ENCODE data around the gene CEL.
A peak's percentile ranks its signal among the peaks of the same experiment; 100 is the strongest.

CEL gene

DNA sequence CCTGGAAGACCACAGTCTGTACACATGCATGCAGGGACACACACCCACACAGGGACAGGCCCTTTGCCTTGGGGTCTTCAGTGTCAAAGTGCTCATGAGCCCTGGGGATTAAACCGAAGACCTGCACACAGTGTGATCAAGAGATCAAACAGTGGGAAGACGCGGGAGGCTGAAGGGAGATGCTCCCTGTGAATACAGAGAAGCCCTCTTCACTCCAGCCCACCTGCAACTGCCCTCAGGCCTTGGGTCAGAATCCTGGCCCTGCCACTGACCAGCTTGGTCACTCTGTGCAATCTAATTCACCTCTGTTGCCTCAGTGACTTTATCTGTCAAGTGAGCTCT is 56.4 kb downstream of the CEL start:
- H3K4me3 ChIP-seq (ENCODE audit: low read length), result no peak overlapping the region
- no peak for DNase-seq (ENCODE audit: low read depth)
- no peak for TF ChIP-seq CTCF (conservative IDR thresholded peaks at IDR 0.05; ENCODE audit: low read length)

- no peak for DNase-seq (ENCODE audit: low read depth)
- no peak overlapping the region; the same call in none of the 2 replicates for H3K4me3 ChIP-seq (ENCODE audit: low read length)
- TF ChIP-seq CTCF (conservative IDR thresholded peaks at IDR 0.05; ENCODE audit: low read length), result no peak
Observed at GRCh38 chr9:133118568-133118967, 56.8 kb downstream of the CEL start.

DNA sequence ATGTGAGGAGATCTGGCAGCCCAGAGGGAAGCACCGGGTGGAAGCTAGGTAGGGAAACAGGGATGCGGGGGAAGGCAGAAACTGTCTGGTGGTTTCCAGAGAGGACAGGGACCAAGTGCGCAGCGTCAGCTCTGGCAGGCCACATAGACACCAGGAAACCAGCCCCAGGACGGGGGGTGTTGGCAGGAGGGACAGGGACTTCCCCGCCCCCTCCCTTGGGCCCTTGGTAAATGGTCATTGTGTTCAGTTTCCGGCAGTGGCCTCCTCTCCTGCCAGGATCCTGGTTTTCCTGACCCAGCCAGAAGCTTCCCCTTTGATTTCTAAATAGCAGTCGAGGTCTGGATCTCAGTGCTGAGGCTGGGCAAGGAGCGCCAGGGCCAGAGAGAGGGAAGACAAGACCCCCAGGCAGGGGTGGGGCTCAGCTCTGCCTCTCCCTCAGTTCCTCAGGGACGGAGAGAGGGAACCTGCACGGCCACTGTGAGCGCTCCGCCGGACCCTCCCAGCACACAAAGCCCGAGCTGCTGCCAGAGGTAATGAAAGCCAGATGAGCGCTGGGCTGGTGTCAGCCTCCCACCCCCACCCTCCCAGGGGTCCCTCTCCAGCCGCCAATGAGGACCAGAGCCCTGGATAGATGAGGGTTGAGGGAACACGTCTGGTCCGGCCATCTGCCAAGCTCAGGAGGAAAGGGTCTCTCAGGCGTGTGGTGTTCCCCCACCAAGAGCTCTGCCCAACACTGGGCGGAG is 57.5 kb downstream of the CEL start:
- H3K4me3 ChIP-seq (ENCODE audit: low read length), result peak overlapping the region; percentile 74
- no peak for DNase-seq (ENCODE audit: low read depth)
- no peak for TF ChIP-seq CTCF (conservative IDR thresholded peaks at IDR 0.05; ENCODE audit: low read length)

DNA sequence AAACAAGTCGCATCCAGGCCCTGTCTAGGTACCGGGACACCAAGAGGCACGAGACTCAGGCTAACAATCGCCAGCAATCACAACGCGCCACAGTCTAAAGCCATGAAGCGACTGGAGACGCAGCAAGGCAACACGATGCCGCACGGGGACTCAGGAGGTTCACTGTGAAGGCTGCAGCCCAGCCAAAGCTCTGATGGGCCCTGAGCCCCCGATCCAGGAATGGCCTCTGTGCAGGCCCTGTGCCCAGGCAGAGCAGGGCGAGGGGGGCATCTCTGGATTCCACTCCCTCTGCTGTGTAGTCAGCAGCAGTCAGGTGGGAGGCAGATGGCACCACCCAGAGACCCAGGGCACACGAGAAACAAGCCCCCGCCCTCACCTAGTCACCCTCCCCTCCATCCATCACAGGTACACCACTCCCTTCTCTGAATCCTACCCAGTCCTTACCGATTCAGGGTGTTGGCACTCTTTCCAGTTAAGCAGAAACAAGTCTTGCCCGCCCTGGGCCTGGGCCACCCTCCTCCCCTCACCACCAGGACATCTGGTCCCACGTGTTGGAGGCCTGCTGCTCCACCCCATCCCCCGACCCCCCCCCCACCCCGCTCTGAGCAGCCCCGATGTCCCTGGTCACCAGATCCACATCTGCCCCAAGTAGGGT is 58.2 kb downstream of the CEL start:
- DNase-seq (ENCODE audit: low read depth), result no peak
- no peak for TF ChIP-seq CTCF (conservative IDR thresholded peaks at IDR 0.05; ENCODE audit: low read length)
- H3K4me3 ChIP-seq (ENCODE audit: low read length), result peak overlapping the region; percentile 74

DNA sequence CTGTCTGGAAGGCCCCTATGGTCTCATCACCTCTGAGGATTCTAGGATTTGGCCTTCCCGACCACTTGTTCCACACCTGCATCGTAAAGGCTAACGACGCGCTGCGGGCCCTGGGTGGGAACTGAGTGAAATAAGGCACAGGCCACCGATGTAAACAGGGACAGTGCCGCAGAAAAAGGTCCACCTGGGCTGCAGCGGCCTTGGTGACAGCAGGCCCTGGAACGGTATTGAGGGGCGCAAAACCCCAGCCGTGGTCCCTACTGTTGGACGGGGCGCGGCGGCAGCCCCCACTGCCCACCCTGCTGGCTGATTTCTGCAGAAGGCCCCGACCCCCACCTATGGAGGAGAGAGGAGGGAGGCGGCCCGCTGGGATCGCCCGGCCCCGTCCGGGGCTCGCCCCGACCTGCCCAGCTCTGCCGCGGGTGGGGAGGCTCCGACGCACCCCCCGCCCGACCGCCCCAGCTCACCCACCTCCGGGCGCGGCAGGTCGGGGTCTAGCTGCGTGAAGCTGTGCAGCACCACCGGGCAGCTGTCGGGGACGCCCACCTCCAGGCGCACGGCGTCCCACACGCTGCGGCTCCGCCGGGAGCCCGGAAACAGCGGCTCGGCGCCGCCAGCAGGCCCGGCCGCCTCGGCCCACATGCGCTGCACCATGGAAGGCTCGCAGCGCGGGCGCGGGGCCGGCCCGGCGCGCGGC is 58.9 kb downstream of the CEL start:
- H3K4me3 ChIP-seq (ENCODE audit: low read length), result peak overlapping the region; percentile 74
- DNase-seq (ENCODE audit: low read depth), result no peak
- no peak for TF ChIP-seq CTCF (conservative IDR thresholded peaks at IDR 0.05; ENCODE audit: low read length)
